HCT116 (cell line): Measurements from ENCODE around the gene RAD52.

ENCODE experiments used
- CTCF ChIP-seq, 3 experiments: fragments of 200-600 bp in 1 of 3; sonication (generic) in 1 of 3; IDR thresholded peaks in 2 of 3; conservative IDR thresholded peaks in 1 of 3; 2 replicates each; pipeline ENCODE4 v1.5.1; 2012 to 2017; ENCODE audit warnings: low read depth in 2 of 3, low read length in 2 of 3, antibody characterized with exemption in 1 of 3, borderline replicate concordance in 1 of 3, control low read depth in 1 of 3, mild to moderate bottlenecking in 1 of 3, mixed read lengths in 1 of 3, mixed run types in 1 of 3, moderate library complexity in 1 of 3; ENCODE audit not compliant: insufficient read depth in 1 of 3
- EGR1 ChIP-seq: IDR thresholded peaks from 2 replicates; pipeline ENCODE4 v1.6.1; 2012; ENCODE audit warnings: low read depth
- EZH2phosphoT487 ChIP-seq: fragments of 200-600 bp; IDR thresholded peaks from 2 replicates; pipeline ENCODE4 v1.6.1; 2018; ENCODE audit warnings: antibody characterized with exemption, borderline replicate concordance
- JUND ChIP-seq: IDR thresholded peaks from 2 replicates; pipeline ENCODE4 v1.6.1; 2012
- POLR2A ChIP-seq: IDR thresholded peaks from 2 replicates; pipeline ENCODE4 v1.7.0; 2011; ENCODE audit warnings: borderline replicate concordance; ENCODE audit not compliant: insufficient read depth, insufficient read length; ENCODE audit errors: extremely low read depth
- POLR2AphosphoS5 ChIP-seq: IDR thresholded peaks from 2 replicates; pipeline ENCODE4 v1.6.1; 2011; ENCODE audit warnings: mild to moderate bottlenecking, low read depth, low read length, moderate library complexity
- RAD21 ChIP-seq: IDR thresholded peaks from 2 replicates; pipeline ENCODE4 v1.6.1; 2012; ENCODE audit warnings: low read depth, mild to moderate bottlenecking
- SIN3A ChIP-seq: IDR thresholded peaks from 2 replicates; pipeline ENCODE4 v1.6.1; 2012; ENCODE audit warnings: low read depth
- ZBTB33 ChIP-seq: IDR thresholded peaks from 2 replicates; pipeline ENCODE4 v1.6.1; 2011; ENCODE audit warnings: mild to moderate bottlenecking, low read length, moderate library complexity; ENCODE audit not compliant: insufficient replicate concordance; ENCODE audit errors: extremely low read depth

- TF ChIP-seq CTCF (IDR thresholded peaks at IDR 0.05 in 2 of 3, conservative IDR thresholded peaks at IDR 0.05 in 1 of 3; ENCODE audit: borderline replicate concordance in 1 of 3, insufficient read depth in 1 of 3, low read depth in 2 of 3, low read length in 2 of 3) = no peak
- no peak for TF ChIP-seq ZBTB33
- TF ChIP-seq POLR2AphosphoS5 = no peak
- TF ChIP-seq EZH2phosphoT487 = no peak
- TF ChIP-seq RAD21 = no peak
- no peak for TF ChIP-seq POLR2A
- no peak for TF ChIP-seq SIN3A
- TF ChIP-seq EGR1 = no peak
- no peak for TF ChIP-seq JUND
Observed at GRCh38 chr12:912466-913235, 36.8 kb downstream of the RAD52 start.
